ENCODE measurements around the gene NUP205. TPM values are rescaled to one million over a fixed set of nuclear protein-coding genes. Genes with fewer than 3 reads are reported as not detected.
"Not testable (repeated sequence)": the region's sequence is repeated elsewhere in the genome, so short reads cannot be mapped to it uniquely, and the experiment has no call there.

The NUP205 gene
- total RNA-seq, 1 donor from 2014 or later: 58.1 TPM

GRCh38 chr7:135666156-135666555, 108.4 kb downstream of the NUP205 start:
- DNase-seq (ENCODE audit: low spot score): no peak

- no peak for DNase-seq (ENCODE audit: low spot score)
Measured at GRCh38 chr7:135666846-135667245, 109.1 kb downstream of the NUP205 start.

DNA sequence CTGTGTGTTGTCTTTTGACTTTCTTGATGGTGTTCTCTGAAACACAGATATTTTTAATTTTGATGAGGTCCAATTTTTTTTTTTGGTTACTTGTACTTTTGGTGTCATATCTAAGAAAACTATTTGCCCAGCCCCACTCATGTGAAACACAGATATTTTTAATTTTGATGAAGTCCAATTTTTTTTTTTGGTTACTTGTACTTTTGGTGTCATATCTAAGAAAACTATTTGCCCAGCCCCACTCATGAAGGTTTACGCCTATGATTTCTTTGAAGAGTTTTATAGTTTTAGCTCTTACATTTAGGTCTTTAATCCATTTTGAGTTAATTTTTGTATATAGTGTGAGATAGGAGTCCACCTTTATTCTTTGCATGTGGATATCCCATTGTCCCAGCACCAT, 109.9 kb downstream of the NUP205 start:
- not testable (repeated sequence) for DNase-seq (ENCODE audit: low spot score)

- not testable (repeated sequence) for DNase-seq (ENCODE audit: low spot score)
Measured at GRCh38 chr7:135668852-135669395, 111.2 kb downstream of the NUP205 start.

- DNase-seq (ENCODE audit: low spot score): no peak
Measured at GRCh38 chr7:135669774-135670173, 112.1 kb downstream of the NUP205 start.

DNA sequence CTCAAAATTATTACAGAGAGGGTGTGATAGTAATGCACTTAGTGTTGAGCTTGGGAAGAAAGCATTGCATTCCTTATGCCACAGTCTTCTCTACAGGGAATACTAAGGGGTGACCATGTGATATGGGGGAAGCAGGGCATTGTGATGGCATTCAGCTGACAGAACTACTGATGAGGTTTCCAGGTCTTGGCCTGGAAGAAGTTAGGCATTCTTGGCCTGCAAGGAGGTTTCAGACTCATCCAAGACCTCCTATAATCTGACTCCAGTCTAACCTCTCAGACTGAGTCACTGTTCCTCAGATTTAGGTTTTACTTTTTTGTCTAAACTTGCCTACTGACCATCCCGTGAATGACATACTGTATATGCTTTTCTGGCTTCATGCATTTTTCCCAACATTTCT, 112.5 kb downstream of the NUP205 start:
- no peak for DNase-seq (ENCODE audit: low spot score)

DNA sequence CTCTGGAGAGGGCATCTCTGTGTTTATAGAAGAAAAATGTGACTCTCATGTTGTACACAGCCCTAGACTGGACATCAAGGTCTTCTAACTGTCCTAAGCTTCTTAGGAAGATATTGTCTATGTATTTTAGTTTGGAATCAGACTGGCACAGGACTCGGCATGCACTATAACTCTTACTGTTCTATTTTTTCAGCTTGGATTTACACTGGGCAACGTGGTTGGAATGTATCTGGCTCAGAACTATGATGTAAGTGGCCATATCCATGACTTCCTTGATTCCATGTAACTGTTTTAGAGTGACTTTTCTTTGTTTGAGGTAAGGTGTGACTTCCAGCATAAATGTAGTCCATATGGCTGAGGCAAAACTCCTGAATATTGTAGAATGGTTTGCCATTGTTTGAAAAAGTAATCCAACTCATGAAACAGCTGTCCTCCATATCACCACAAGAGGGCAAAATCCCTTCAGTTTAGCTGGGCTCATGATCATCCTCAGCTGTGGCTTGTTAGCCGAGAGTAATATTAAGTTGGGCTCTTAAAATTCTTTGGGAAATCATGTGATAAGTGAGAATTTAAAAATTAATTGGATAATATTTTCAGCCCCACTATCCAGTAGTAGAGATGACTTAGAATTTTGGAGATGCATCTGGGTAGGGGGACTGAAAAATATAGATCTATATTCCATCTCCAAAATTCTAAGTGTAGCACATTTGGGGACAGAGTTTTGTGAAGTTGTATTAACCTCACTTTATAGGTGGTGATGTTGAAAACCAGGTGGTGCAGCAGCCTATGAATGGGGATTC, 115.0 kb downstream of the NUP205 start:
- no peak for DNase-seq (ENCODE audit: low spot score)

DNA sequence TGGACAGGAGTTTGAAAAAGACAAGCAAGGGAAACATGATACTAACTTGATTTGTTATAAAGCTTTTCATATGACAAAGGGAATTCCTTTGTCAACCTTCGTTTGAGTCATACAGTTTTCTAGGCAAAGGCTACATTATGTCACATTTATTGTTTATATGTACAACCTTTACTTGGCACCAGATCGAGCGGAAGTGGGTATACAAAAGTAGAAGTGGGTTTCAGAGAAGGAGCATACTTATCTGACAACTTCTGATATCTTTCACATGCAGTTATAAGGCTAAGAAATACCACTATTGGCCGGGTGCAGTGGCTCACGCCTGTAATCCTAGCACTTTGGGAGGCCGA, 115.6 kb downstream of the NUP205 start:
- DNase-seq (ENCODE audit: low spot score): no peak

DNA sequence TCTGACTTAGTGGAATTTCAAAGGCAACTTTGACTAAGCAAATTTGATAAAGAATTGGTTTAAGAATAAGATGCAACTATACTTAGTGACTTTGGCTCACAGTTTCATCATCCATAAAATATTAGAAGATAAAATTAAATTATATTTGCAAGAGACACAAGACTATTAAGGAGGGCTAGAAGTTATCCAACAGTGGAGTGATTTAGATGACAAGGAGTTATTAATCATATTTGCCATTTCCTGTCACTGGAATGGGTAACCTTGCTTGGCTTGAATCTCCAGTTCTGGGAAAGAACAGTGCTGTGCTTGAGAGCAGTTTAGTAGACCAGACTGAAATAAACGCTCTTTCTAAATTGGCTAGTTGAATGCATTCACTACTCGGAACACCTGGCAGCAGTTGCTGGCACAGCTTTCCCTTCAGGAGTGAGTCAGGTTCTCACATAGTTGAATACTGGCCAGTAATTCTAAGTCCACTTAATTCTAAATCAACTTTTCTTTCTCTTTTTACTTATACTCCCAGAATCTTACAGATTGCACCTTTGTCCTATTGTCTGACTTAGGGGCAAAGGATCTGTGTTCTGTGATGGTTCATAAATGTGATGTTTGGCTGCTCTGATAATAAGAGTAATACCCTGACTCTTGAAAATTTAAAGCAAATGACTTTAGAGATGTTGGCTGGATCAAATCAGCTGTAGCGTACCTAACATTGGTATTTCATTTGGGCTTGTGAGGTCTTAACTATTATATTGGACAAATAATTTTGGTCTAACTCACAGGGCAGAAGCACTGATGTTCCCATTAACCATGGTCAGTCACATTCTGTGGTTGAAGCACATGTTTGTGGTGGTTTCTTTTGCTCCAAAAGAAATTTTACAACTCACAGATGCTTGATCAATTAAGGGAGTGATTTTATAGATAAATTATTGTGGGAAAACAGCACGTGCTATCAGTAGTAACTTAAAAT, 121.2 kb downstream of the NUP205 start:
- DNase-seq (ENCODE audit: low spot score): no peak

DNA sequence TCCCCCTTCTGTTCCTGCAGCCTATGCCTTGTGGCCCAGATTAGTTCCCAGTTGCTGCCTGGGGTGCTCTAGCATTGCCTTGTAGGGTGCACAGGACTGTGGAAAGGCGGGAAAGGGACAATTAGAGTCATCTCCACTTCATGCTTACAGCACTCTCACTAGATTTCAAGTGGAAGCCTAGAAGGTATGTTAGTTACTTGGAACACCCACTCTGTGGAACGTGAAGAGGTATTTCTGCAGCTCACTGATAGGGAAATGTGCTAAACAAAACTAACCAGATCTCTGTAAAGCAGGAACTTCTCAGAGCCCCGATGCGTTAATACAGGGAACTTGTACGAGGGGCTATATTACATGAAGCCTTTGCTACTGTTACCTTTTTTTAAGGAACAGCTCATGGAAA, 124.0 kb downstream of the NUP205 start:
- DNase-seq (ENCODE audit: low spot score): no peak

- no peak for DNase-seq (ENCODE audit: low spot score)
Measured at GRCh38 chr7:135682191-135682590, 124.5 kb downstream of the NUP205 start.

- no peak for DNase-seq (ENCODE audit: low spot score)
Measured at GRCh38 chr7:135683609-135684008, 125.9 kb downstream of the NUP205 start.

DNA sequence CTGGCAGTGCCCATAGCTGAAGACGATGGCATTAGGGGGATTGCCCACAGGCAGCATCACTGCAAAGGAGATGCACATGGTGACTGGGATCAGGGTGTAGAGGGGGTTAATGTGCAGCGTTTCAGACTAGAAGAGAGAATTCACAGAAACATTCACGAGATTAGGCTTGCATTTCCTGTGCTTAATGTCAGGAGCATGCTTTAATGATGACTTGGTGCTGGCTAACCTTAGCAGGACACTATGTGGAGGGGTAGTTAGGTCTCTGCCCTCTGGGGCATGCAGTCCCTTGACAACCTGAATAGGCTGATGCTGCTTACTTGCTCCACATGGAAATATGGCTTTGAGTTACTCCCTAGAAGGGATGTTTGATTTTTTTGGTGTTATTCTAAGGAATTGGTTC, 126.4 kb downstream of the NUP205 start:
- DNase-seq (ENCODE audit: low spot score): no peak

GRCh38 chr7:135684699-135685098, 127.0 kb downstream of the NUP205 start:
- no peak for DNase-seq (ENCODE audit: low spot score)

- no peak for DNase-seq (ENCODE audit: low spot score)
Measured at GRCh38 chr7:135685306-135686084, 127.8 kb downstream of the NUP205 start.

DNA sequence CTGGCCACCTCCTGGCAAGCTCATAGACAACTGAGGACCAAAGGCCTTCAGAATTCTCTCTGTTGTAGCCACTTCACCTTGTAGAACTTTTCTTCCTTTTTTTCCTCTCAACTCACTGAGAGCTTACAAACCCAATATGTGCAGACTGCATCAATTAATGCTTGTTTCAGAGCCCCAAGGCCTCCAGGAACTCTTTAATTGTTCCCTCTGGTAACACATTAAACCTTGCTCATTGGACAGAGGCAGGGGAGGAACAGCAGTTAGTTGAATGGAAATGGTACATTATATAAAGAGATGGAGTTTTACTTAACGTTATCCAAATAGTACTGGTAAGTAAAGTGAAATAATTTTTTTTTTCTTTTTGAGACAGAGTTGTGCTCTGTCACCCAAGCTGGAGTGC, 129.7 kb downstream of the NUP205 start:
- DNase-seq (ENCODE audit: low spot score): no peak

GRCh38 chr7:135690566-135690965, 132.8 kb downstream of the NUP205 start:
- no peak for DNase-seq (ENCODE audit: low spot score)

GRCh38 chr7:135692055-135692454, 134.3 kb downstream of the NUP205 start:
- no peak for DNase-seq (ENCODE audit: low spot score)

DNA sequence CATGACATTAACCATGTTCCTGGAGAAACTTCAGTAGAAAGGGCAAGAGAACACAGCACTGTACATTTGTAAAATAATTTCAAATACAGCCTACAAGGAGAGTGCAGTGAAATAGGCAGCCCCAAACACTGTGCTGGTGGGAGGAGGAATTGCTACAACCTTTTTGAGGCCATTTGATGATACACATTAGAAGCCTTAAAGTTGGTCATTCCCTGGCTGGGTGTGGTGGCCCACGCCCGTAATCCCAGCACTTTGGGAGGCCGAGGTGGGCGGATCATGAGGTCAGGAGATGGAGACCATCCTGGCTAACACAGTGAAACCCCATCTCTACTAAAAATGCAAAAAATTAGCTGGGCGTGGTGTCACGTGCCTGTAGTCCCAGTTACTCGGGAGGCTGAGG, 134.9 kb downstream of the NUP205 start:
- DNase-seq (ENCODE audit: low spot score): not testable (repeated sequence)

DNA sequence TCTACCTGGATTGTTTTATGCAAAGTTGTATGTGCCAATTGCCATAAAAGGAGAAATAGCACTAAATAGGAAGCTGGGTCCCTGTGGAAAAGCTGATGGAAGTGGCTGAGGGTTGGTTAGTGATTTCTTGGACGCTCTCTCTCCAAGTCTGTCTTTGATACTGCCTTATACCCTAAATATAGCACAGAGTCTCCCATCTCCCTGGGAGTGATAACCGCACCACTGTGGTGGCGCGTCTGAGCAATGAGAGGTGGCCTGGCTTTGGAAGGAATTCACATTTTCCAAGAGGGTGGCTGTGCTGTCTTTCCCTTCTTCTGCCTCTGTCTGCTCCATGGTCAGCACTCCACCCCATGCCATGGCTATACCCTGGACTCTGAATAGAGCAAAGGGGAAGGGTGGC, 135.8 kb downstream of the NUP205 start:
- DNase-seq (ENCODE audit: low spot score): no peak

DNA sequence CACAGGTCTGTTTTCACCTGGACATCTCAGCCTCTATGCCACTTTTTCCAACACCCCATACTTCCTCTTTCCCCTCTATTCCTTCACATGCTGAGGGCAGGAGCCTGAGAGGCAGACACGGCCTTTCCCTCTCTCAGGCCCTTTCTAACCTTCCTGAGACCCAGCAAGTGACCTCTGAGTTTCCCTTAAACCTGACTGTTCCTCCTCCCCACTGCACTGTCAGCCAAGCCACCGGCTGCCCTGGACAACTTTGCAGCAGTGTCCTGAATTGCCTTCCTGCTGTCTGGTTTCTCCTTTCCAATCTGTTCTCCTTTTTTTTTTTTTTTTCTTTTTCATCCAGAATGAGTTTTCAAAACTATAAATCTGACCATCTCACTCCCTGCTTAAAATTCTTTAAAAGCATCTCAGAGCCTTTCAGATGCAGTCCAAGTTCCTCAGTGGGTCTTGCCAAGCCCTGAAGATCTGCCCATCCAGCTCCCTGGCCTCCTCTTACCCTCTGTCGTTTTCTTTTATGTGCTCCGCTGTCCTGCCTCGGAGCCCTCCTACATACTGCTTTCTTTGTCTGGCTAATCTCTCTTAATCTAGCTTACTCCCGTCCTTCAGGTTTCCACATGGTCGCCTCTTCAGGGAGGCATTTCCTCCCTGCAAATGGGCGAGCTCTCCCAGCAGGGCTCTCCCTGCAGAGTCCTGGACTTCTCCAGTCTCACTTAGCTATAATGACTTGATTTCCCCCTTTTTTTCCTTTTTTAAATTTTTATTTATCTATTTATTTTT, 139.7 kb downstream of the NUP205 start:
- no peak for DNase-seq (ENCODE audit: low spot score)

All from ureter (tissue), 1 donor.